ENCODE data around the gene CADM3. TPM values are rescaled to one million over a fixed set of nuclear protein-coding genes. Genes with fewer than 3 reads are reported as not detected.
A peak's percentile ranks its signal among the peaks of the same experiment; 100 is the strongest.

CADM3 gene, protein sequence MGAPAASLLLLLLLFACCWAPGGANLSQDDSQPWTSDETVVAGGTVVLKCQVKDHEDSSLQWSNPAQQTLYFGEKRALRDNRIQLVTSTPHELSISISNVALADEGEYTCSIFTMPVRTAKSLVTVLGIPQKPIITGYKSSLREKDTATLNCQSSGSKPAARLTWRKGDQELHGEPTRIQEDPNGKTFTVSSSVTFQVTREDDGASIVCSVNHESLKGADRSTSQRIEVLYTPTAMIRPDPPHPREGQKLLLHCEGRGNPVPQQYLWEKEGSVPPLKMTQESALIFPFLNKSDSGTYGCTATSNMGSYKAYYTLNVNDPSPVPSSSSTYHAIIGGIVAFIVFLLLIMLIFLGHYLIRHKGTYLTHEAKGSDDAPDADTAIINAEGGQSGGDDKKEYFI
- 1.4 and 2.5 TPM in 2 replicates for total RNA-seq
- 8.0 TPM for polyA plus RNA-seq (2012)

DNA sequence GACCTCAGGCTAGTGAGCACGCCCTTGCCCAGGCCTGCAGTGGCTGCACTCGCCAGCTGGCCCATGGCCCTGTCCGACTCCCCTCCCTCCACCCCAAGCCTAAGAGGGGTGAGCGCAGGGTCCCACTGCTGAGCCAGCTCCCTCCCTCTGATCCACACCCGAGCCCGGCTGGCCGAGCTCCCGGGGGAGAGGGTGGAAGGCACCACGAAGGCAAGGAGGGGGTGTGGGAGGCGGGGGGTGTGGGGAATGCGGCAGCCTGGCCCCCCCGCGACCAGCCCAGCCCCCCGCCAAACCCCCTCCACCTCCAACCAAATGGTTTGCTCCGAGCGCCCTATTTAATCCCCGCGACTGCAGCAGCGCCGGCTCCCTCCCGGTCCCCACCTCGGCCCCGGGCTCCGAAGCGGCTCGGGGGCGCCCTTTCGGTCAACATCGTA, at the start of gene CADM3:
TSS of gene CADM3 (plus strand) at position 362 of the 434 bp plus-strand sequence. CDS start 151 bp downstream, outside the sequence.
- no peak for DNase-seq (ENCODE audit: low read depth)

DNA sequence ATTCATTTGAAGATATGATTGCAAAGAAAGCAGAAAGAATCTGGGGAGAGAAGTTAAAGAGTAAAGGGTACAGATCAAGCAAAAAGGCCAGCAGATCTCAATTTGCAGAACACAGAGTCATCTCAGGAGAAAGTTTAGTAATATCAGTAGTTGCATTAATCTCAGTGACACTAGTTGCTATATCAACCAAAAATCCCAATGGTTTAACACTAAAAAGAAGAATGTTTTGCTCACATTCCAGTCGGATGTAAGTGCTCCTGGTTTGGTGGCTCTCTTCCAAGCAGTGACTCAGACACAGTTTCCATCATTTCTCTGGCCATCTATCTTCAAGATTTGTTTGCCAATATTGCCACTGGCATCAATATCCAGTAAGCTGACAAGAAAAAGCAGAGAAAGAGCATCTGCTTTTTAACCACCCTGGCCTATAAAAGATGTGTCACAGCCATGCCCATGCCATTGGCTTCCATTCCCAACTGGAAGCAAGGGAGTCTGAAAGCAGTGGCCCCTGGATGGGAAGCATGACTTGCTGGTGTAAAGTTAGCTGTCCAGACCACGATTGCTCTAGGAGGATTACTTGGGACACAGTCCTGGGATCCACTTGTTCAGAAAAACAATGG, 49.3 kb upstream of the CADM3 start:
- DNase-seq (ENCODE audit: low read depth), result peak; percentile 32

DNA sequence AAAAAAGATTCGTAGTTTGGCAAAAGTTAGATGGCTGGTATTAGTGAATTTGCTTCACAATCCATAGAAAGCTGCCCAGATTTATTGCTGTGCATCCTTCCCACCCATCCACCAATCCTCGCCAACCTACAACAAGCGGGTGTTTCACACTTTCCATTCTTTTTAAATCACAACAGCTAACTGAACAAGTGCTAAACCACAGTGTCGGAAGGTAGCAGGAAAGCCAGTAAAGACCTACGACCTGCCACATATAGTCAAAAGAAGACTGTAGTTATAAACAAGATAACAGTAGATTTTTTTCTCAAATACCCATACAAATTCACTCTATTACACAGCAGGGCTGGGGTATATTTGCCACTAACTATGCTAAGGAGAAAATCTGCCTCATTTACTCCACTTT, 47.8 kb upstream of the CADM3 start:
- no peak for DNase-seq (ENCODE audit: low read depth)

DNA sequence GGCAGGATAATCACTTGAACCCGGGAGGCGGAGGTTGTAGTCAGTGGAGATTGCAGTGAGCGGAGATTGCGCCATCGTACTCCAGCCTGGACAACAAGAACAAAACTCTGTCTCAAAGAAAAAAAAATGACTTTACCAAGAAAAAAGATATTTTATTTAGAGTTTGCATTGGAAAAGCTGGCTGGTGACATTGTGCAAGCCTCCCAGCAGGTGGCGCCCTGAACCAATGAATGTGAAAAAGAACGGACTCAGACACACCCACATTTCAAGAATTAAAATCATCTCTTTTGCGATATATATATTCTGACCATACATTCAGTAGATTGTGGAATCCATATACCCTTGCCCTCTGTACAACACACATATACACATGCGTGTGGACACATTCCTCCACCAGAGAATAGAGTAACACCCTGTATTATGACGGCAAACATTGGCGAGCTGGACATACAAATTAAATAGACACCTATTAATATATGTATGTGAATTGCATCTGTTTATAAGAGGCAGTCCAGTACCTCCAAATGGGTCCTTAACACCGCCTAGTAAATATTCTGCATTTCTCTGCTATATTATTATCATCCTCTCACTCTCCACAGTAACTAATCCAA, 39.0 kb upstream of the CADM3 start:
- peak; percentile 75 for DNase-seq (ENCODE audit: low read depth)

DNA sequence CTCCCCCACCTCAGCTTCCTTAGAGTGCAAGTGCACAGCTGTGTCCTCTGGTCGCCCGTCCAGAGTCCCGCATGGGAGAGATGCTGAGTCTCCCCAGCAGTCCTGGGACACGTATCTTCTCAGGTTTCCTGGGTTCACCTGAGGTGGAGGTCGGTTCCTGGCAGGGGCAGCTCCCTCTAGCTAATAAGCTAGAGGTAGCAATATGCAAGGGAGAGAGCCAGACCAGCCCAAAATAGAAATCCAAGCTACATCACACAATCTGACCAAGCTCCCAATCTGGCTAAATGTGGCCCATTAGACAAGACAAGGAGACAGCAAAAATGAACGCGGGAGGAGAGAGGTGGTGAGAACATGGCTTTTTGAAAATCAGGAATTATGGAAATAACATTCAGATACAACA, 30.9 kb upstream of the CADM3 start:
- DNase-seq (ENCODE audit: low read depth), result no peak

DNA sequence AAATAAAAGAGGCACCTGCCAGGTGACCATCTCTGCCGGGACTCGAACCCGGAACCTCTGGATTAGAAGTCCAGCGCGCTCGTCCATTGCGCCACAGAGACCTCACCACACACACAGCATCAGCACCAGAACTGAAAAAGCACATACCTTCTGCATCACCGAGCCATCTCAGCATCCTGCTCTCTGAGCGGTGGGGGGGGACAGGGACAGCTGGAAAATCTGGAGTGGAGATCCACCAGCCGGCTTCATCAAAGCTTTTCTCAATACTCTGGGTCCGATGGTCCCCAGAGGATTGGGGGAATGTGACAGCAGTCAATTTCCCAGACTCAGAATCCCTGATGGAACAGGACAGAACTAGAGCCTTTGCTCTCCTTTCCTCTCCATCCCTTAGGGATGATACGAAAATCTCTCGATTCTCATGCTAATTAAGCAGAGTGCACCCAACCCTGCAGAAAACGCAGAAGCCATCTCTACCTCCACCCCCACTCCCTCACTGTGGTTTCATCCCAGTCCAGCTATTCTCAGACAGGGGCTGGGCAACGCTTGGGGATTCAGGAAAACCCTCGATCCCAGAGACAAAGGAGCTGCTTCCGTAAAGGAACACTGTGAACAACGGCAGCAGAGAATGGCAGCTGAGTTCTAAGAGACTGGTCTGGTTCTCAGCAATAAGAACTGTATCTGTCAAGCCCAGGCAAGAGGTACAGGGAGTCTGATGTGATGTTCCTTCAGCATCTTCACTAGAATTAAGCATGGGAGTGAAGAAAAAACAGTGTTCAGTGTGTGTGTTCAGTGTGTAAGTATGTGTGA, 29.6 kb upstream of the CADM3 start:
- peak; percentile 9 for DNase-seq (ENCODE audit: low read depth)

DNA sequence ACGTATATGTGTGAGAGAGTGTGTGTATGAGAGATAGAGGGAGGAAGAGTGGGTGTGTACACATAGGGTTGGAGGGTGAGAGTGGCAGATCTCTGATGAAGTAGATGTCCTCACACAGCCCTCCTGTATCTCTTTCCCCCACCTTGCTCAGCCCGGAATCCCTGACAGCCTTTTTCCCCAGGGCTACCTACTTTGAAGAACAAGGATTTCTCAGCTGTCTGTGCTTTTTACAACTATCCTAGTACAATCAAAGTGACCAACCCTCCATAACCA, 29.1 kb upstream of the CADM3 start:
- no peak for DNase-seq (ENCODE audit: low read depth)

DNA sequence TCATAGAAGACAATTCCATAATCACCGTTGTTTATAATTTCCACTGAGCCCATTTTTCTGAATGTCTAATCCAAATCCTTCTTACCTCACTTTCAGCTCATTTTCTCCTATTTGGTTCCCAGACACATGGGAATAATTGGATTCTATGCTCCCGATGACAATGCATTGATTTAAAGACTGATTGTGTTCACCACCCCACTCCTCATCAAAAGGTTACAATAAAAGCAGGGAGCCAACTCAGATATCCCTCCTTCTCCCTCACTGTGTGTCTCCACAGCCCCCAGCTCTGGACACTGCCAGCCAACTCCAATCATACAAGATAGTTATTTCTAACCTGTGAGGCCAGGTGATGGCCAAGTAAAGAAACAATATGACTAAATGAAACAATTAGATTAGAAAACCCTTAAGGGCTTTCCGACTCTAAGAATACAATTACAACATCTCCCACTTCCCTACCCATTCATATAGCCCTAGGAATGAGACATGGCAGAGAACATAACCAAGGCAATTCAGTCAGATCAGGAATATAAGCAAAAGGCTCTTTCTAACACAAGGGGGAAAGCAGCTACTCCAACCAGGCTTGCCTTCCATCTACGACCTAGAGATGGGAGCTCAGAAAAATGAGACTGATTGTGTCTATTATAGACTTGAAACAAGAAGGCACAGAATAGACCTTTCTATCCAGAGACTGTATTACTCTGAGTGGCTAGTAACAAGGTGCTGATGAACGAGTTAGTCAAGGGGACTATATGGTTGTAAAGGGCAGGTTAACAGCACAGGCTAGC, 28.5 kb upstream of the CADM3 start:
- DNase-seq (ENCODE audit: low read depth), result no peak

DNA sequence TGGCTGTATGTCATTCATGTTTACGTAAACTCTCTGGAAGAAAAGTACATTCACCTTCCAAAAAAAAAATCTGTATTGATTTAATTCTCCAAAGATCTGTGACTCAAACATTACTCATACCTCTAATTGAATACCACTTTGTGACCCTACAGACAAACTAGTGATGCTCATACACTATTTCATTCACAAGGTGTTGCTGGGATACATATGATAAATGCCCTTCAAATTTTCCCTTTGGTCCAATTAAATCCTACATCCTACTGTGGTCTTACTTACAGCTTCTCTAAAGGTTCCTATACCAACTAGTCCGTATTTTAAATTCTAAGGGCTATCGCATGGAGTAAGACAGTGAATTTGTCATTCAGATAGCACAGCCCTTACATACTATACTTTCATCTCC, 26.8 kb upstream of the CADM3 start:
- no peak for DNase-seq (ENCODE audit: low read depth)

DNA sequence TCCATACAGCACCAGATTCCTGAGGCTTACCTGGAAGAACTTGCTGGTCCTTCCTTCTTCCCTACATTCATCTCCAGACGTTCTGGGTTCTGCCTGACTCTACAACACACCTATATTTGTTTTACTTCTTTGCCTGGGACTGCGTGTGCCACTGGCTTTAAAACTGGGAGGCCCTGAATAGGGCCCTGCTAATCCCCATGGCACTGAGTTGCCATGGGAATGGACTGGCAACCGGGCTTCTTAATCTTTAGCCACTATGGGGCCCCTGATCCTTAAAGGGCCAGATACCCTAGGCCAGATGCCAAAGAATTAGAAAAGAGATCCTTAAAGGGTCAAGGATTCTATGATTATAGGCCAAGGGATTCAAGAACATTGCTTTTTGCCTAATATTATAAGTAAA, 24.4 kb upstream of the CADM3 start:
- DNase-seq (ENCODE audit: low read depth), result no peak

DNA sequence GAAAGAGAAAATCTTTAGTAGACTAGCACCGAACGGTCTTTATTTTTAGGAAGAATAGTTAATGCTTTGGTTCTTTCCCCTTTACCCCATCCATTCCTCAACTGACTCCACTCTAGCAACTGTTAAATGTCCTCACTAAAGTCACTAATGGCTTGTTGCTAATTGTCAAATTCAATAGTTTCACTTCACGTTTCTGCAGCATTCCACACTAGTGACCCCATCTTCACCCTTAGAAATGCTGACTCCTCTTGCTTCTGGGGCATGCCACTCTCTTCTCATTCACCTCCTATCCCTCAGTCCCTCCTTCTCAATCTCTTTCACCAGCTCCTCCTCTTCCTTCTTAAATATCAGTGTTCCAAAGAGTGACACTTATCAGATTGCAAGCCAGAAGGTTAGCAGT, 19.4 kb upstream of the CADM3 start:
- no peak for DNase-seq (ENCODE audit: low read depth)

DNA sequence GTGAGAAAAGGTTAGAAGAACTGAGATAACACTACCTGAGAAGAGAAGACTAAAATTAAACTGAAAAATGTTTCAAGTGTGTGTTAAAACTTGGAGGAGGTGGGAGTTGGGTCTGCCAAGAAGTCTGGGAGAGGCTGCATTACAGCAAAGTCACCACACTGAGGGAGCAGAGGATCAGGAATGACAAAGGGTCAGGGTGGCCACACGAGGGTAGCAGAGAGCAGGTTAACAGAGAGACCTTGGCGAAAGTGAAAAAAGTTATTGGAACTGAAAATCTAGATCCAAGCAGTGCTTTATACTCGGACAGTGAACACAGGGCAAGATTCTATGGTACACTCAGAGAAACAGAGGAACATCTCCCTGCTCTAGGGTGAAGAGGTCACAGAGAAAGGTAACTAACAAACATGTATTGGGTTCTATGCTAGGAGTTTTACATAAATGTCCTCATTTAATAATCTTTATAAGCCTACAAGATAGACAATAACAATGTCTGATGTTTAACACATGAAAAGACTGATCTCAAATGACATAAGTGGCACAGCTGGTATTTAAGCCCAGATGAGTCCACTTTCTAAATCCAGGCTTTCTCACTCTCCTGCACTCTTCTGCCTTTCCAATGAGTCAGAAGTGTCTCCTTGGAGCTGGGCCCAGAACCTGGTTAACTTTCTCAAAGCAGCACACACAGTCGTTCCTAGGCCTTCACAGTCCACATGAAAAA, 10.3 kb upstream of the CADM3 start:
- peak; percentile 98 for DNase-seq (ENCODE audit: low read depth)

DNA sequence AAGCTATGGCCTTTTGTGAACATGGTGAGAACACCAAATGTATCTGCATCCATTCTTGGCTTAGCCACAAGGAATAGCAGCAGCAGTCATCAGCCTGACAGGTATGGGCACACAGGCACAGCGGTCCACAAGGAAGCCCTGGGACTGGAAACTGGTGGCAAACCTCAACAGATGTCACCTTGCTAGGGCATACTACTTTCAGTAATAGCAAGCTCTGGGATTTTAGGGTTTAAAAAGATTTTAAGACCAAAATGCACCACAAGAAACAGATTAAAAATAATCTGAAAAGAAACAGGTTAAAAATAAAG, 9.7 kb upstream of the CADM3 start:
- DNase-seq (ENCODE audit: low read depth), result no peak

DNA sequence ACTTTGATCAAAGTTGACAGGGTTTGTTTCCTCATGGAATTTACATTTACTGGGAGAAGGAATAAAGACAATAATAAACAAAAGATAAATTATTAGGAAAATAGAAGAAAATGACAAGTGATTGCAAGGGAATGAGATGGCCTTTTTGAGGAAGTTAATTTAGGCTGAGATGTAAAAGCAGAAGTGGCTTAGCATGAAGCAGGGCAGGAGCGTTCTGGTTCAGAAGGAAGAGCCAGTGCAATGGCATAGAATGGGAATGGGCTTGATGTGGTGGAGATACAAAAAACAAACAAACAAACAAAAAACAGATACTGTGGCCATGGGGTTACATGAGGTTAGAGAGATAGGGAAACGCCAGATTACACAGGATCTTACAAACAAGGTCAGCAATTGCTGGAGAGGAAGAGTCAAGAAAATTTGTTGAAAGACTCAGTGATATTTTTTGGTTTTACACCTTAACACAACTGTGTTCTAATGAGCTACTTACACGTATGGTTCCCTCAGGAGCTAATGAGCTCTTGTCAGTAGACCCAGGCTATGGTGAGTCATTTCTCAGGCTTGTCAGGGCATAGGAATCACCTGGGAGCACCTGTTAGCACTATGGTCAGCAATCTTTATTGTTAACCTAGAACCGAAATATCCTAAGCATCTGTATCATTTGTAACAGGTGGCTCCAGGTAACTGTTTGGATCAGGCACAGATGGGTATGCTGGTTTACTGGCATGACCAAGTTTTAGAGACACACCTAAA, 8.7 kb upstream of the CADM3 start:
- DNase-seq (ENCODE audit: low read depth), result no peak

DNA sequence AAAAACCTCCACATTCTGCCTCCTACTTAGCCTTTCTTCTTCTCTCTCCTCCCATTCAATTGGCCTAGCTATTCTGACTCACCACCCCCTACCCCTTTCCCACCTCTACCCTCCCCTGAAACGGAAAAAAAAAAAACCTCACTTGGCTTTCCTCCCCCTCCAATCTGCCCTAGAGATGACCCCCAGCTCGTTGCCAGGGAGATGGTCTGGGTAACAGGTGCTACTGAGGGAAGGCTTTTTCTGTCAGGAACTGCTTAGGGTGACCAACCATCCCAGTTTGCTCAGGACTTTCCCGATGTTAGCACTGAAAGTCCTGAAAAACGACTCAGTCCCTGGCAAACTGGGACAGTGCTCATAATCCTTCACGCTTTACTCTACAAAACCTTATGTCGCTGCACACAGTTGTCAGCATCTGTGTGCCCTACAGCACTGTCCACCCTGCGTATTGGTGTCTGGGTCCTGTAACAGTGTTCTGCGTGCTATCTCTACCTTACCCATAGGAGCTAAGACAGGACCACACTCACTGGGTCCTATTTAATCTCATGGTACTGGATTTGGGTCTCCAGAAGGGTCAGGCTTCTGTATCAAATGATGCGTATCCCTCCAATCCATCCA, 7.7 kb upstream of the CADM3 start:
- peak; percentile 64 for DNase-seq (ENCODE audit: low read depth)

DNA sequence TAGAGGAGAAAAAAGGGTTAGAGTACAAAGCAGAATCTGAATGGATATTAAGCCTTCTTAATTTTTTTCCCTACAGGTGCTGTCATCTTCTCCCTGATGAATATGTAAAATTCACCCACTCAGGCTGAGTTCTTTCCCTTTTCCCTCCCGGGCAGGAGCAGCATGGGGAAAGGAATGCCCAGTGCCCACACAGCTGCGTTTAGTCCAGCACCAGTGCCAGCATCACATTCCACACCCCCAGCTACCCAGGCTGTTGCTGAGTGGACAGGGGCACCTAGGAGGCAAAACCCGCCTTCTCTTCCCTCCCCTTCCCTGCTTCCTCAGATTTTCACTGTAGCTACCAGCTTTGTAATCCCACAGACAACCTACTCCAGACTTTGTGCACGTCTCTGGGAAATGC, 3.4 kb upstream of the CADM3 start:
- peak; percentile 49 for DNase-seq (ENCODE audit: low read depth)

DNA sequence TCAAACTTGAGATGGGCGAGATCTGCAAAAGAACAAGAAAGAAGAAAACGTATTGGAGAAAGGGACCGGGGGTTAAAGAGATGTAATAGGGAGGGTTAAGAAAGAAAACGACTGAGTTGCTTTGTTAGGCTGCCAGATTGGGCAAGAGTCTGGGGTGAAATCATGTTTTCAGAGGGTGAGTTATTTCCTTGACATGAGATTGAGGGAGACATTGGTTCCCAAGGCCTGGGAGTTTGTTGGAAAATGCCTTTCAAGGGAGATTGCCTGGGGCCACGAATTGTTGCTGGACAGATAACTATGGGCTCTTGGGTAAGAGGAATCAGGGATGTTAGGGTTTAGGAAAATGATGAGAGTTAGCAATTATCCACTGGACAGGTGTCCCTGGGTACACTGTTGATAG, 776 bp upstream of the CADM3 start:
- DNase-seq (ENCODE audit: low read depth), result no peak

DNA sequence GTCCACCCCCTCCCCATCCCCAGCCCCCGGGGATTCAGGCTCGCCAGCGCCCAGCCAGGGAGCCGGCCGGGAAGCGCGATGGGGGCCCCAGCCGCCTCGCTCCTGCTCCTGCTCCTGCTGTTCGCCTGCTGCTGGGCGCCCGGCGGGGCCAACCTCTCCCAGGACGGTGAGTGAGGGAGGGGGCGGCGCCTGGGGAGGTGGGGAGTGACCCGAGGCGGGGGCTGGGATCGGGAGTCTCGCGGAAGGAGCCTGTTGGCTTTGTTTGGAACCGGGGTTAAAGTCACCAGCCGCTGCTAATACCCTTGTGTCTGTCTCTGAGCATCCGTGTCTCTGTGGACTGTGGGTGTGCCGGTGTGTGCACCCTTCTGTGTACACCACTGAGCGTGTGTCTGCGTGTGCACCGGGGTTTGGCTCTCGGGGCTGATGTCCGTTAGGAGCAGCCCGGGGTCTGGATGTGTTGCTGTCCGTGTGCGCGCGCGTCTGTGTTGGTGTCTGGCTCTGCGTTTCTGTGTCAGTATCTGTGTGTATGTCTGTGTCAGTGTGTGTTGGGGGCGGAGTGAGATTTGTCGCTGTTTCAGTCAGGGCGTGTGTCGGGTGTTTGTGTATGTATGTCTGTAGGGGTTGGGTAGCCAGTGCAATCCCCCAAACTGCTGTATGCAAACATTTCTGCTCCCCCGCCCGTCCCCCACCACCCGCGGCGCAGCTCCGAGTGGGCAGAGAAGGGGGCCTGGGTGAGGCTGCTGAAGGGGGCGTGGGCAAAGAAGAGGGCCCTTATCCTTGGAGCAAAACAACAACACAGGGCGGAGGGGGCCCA, 480 bp downstream of the CADM3 start:
- peak; percentile 2 for DNase-seq (ENCODE audit: low read depth)
